ENCODE measurements around the gene ZNF804A.

The ZNF804A gene

GRCh38 chr2:184971546-184972068, 373.3 kb downstream of the ZNF804A start:
- no peak for DNase-seq
